Stimulated activated CD4-positive, alpha-beta T cell treated with anti-CD3 and anti-CD28 coated beads, Interleukin-4, amount 100 ng/mL, for 48 hours (primary cell): ENCODE results near the gene PSMD5.
"Not testable (repeated sequence)": the region's sequence is repeated elsewhere in the genome, so short reads cannot be mapped to it uniquely, and the experiment has no call there.

ENCODE experiments used
- DNase-seq, 2 donors: peaks; one replicate each; pipeline ENCODE4 v3.0.0-alpha.2; 2020; ENCODE audit warnings: low read depth in 2 of 2

The PSMD5 gene

DNA sequence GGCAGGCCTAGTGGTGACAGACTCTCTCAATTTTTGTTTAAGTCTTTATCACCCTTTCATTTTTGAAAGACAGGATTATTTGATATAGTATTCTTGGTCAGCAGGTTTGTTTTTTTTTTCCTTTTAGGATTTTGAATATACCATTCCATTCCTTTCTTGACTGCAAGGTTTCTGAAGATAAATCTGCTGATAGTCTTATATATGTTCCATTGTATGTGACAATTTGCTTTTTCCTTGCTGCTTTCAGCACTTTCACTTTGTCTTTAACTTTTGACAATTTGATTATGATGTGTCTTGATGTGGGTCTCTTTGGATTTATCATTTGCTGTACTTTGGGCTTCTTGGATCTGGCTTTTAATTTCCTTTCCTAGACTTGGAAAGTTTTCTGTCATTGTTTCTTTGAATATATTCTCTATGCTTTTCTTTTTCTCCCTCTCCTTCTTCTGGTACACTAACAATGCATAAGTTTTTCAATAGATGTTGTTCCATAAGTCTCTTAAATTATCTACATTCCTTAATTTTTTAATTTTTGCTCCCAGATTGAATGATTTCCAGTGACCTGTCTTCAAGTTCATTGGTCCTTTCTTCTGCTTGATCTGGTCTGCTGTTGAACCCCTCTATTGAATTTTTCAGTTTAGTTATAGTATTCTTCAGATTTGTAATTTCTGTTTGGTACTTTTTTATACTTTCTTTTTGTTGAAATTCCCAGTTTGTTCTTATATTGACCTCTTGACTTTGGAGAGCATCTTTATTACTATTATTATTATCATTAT lies 34.9 kb downstream of the PSMD5 start:
- no peak for DNase-seq

DNA sequence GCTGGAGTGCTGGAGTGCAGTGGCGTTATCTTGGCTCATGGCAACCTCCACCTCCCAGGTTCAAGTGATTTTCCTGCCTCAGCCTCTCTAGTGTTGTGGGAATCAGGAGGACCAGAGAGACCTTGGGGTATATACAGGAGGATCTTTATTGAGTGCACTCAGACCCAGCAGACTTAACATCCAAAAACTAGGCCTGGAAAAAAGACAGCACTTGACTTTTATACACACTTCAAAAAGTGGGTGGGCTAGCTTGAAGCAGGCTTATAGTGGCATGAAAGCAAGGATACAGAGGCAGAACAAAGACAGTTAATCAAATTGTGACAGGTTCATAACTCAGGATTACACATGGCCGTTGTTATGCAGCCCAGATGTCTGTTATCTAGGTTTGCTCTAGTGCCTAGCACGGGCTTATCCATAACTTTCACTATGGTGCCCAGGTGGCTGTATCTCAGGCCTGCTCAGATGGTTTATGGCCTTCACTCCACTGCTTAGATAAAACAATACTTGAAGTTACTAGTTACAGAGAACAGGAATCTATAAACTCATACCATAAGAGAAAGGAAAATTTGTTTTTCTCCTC lies 37.8 kb downstream of the PSMD5 start:
- DNase-seq = not testable (repeated sequence)

DNA sequence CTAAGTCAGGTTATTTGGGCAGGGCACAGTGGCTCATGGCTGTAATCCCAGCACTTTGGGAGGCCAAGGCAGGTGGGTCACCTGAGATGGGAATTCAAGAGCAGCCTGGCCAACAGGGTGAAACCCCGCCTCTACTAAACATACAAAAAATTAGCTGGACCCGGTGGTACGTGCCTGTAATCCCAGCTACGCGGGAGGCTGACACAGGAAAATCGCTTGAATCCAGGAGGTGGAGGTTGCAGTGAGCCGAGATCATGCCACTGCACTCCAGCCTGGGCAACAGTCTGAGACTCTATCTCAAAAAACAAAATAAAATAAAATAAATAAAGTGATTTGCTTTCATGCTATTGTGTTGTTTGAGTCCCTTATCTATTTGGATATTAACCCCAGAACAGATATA lies 41.3 kb downstream of the PSMD5 start:
- DNase-seq = no peak

DNA sequence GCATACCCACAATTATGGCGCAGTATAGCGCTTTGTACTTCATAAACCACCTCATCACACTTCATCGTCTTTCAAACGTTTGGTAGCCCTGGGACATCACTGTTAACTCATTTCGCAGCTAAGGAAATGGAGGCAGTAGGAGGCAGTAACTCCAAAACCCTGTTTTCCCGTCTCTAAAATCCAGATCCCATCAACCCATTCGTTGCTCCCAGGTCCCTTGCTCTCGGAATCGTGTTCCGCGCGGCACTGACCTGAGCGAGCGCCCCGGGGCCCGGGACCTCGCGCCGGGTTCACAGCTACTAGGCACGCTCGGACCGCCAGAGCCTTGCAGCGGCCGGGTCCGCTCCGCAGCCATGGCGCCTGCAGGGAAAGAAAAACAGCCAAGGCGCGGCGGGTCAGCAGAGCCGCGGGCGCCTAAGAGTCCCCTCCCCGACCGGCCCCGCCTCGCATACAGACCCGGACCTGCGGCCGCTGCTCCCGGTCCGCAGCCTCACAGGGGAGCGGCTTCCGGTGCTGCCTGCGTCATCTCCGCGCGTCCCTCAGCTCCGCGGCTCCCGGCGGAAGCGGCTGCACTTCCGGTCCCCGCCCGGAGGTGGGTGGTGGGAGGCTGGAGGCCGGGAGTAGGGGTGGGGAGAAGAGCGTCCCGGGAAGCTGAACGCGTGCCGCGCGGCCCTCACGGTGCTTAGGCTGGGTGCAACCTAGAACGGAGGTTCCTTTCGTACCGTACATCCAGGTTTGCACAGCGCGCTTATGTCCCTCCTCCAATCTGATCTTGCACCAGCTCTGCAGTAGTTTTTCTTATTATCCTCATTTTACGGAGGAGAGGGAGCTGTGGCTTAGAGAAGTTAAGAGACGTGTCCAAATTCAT lies 49.6 kb downstream of the PSMD5 start, which contains the start of gene FBXW2:
Gene FBXW2, minus strand, starts transcription at position 519 of the 868 bp plus-strand sequence. CDS start 5,158 bp downstream, outside the sequence.
- DNase-seq = peak; percentile 87 to 91

DNA sequence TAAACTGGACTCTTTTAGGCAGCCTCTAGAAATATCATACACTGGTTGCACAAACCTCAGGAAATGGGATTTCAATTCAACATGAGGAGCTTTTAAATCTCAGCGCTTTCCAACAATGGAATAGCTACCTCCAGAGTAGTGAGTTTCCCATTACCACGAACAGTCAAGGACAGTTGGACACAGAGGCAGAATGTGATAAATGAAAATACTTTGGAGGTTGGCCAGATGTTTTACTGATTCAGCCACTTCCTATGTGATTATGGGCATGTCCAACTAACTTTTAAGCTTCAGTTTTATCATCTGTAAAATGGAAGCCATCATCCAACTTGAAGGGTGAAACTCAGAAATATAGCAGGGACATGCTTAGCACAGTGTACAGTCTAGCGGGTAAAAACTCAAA lies 51.6 kb downstream of the PSMD5 start:
- DNase-seq = no peak

DNA sequence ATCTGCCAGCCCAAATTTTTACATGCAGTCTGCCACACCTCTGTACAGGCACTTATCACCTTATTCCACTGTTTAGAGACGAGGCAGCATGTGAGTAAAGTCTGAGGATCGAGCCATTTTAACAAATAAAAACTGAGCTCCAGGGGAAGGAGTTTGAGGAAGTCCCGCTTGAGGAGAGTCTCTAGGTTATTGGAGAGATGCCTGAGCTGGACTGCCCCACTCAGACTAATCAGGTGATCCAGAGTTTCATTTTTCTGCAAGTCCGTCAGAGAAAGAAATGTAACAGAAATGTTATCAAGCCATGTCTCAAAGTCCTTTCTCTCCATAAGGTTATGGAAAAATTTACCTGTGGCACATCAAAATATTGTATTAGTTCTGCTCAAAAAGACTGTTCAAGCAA lies 54.8 kb downstream of the PSMD5 start:
- no peak for DNase-seq

DNA sequence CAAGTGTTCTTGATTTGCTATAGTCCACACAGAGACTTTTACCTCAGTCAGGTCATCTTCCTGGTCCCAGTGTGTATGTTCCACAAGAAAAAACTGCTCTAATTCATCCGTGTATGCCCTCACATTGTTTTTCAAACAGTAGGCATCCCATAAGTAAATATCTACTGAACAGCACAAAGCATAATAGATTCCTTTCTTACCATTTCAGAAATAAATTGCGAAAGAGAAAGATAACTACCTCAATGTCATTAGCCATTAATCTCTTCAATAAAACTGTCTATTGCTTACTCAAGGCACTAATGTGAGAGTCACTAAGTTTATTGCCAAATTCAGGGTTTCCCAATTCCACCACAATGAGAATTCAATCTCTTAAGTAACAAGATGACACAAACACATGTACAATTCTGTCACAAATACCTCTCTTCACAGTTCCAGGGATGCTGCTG lies 59.1 kb downstream of the PSMD5 start:
- DNase-seq = no peak

DNA sequence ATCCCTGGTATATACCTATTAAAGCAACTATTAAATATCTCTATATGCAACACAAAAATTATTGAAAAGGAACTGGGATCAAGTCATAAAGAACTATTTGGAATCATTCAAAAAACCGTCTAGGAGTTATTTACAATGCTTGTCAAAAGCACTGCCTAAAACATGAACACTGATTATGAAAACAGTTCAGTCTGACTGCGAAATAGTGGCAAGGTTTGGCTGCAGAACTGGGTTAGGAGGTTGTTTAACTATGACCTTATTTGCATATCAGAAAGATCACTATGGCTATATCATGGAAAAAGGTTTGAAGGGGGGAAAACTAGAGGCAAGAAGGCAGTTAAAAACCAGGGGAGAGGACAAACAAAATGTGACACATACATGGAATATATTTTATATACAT lies 61.5 kb downstream of the PSMD5 start:
- DNase-seq = no peak

DNA sequence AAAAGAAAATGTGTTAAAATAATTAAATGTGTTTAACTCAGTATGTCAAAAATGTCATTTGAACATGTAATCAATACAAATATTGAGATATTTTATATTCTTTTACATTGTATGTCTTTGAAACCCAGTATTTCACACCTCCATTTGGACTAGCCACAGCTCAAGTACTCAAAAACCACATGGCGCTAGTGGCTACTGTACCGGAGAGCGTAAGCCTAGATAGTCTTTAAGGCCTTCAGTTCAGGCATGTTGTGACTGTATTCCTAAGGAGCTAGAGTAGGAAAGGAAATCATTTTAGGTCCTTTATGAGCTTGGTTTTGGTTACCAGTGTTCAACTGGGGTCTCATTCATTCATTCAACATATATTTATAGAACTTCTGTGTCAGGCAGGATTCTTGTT lies 62.4 kb downstream of the PSMD5 start:
- DNase-seq = no peak

DNA sequence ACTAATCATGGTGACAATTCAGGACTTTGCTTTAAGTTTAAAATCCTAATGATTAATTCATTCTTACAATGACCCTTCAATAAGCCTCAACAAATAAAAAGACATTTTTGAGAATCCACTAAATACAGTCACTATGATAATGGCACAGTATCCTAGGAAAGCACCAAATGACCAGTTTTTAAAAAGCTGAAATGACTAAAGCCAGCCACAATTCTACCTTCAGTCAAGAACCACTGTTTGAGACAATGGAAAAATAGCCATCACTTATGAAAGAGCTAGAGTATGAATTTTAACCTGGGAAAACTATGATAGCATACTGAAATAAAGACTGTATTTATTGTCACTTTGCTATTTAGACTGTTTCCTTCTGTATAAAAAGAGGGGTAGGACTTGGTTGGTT lies 63.5 kb downstream of the PSMD5 start:
- no peak for DNase-seq

DNA sequence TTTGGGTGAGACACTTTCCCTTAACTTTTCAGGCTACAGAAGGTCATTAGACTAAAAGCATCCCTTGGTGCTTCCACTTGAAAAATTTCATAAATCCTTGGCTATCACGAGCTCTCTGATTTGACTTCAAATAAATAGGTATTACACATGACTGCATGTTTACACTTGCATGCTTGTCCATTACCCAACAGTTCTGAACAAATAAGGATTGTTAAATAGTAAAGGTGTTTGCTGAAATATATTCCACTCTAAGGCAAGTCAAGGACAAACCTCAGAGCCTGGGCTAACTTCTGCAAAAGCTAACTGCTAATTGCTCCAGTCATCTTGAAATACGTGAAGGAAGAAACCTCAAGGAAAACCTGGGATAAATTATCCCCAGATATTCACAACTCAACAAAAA lies 64.0 kb downstream of the PSMD5 start:
- DNase-seq = no peak

DNA sequence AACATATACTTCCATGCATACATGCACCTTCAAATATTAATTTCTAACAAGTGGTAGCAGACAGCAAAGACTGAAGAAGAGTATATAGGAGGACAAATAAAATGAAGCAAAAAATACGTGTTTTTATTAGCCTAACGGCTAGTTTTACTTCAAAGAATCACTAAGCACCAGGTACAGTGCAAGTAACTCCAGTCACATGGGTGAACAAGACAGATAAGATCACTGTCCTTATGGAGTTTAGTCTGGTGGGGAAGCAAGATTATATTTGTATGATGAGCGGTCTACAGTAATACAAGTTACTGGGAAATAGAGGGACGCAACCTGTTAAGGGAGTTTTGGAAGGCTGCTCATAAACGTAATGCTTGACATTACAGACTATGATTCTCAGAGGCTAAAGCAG lies 65.5 kb downstream of the PSMD5 start:
- DNase-seq = no peak

DNA sequence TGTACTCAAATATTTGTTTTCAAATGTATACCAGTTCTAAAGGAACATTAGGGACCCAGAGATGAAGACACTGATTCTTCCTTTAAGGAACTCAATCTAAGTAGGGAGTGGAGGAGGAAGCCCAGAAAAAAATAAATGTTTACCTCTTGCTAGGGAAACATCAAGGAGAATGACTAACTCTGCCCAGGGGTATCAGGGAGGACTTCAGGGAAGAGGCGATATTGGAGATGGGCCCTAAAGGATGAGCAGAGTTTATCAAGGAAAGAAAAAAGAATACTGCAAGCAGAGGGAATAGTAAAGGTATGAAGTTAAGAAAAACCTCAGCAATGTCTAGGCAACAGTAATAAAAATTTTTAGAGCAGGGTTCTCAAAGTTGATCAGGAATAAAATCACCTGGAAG lies 65.9 kb downstream of the PSMD5 start:
- DNase-seq = no peak

DNA sequence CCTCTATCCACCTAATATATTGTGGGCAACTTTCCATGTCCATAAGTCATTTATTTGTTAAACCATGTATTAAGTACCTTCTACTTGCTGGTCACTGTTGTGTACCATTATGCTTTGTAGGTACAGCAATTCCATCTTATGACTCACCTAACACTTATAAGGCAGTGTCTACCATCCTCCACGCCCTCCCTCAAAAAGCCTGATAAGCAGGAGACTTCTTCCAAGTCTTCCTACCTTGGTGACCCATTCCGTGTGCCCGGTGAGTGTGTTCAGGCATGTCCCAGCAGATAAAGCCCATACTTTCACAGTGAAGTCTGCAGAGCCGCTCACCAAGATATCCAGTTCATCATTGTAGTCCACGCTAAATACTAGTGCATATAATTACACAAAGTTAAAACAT lies 66.9 kb downstream of the PSMD5 start:
- no peak for DNase-seq

DNA sequence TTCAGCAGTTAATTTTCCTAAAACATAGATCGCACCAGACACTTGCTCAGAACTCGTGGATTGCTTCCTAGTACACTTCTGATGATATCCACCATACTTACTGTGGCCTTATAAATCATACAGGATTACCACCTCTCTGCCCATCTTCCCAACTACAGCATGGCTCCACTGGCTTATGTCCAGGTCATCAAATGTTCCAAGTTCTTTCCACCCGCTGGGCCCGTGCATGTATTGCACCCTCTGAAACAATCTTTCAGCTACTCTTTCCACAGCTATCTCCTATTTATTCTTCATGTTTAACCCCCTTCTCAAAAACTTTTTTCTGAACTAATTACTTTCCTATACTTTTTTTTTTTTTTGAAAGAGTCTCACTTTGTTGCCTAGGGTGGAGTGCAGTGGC lies 68.0 kb downstream of the PSMD5 start:
- no peak for DNase-seq

DNA sequence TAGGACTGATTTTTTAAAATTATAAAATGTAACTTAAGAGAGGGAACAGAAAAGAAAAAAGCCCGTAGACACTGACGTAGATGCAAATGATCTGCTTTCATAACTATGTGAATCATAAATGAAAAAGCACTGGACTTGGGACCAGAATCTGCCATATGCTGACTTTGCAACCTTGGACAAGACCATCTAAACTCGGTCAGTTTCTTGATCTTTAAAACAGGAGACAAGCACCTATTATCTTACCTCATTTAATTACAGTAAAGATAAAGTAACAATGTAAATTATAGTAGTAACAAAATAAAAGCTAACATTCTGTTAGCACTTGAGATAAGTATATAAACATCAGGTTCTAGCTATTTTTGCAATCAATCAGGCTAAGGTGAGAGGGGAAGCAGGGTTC lies 69.5 kb downstream of the PSMD5 start:
- no peak for DNase-seq

DNA sequence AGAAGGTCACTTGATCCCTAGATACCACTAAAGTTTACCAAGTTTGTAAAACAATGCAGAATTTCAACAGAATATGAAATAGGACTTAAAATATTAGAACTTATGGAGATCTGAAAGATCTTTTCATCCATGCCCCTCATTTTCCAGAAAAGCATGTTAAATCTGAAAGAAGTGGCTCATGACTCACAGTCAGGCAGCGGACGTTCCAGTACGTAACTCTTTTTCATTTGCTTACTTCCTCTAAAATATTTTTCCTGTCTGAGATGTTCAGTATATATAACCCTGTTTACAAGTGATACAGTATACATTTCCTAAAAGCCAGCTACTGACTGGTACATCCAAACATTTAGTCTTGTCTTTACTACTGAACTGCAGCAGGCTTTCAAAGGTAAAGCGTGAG lies 71.8 kb downstream of the PSMD5 start:
- DNase-seq = no peak

DNA sequence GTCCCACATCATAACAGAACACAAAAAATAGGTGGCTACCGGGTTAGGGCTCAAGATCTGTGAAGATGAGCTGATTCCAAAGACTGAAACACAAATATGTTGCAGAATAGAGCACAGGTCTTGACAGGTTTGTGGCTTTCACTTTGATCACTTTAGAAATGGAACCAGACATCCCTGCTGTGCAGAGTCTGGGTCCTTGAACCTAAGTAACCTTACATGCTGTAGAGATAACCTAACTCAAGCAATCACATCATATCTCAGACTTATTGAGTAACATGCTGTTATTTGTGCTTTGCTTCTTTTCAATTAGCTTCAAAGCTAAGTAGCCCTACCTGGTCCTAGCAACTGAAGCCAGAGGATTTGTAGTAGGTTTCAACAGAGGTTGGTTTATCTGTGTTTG lies 73.8 kb downstream of the PSMD5 start:
- DNase-seq = no peak

DNA sequence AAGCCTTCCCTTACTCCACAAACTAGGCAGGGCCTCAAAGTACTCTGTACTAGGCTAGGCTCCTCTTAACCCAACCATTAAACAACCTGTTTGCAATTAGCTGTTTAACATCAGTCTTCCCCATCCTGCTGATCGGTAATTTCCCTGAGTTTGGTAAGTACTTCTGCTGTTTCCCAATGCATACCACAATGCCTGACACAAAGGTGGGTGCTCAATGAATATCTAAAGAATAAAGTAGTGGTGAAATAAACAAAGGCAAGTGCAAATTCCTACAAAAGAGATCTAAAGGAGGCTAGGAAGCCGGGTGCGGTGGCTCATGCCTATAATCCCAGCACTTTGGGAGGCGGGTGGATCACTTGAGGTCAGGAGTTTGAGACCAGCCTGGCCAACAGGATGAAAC lies 74.5 kb downstream of the PSMD5 start:
- DNase-seq = no peak

DNA sequence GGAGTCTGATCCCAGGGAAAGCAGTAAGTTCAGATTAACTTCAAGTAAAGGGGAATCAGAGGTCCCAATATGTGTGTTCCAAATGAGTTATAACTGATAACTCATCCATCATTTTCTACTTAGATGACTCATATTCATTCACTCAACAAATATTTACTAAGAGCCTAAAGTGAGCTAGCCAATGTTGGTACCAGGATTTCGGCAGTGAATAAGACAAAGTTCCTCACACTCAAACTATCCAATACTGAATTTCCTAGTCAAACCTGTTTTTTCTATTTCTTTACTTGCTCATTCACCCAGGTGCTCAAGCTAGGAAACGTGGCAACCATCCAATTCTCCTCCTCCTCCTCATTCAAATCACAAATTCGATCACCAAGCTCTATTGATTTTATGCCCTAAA lies 75.3 kb downstream of the PSMD5 start:
- DNase-seq = no peak
